Heart left ventricle (tissue), 16 donors: ENCODE data around the gene DSTN. TPM values are rescaled to one million over a fixed set of nuclear protein-coding genes. Genes with fewer than 3 reads are reported as not detected.

ENCODE experiments used
- ATAC-seq, 4 donors: fragments of 200-7000 bp; cut with Tn5 transposase; one replicate each; pipeline ENCODE4 v1.9.1; 2020 to 2022; ENCODE audit warnings: moderate library complexity in 4 of 4, mild to moderate bottlenecking in 3 of 4, moderate number of reproducible peaks in 1 of 4
- DNase-seq, 5 donors: peaks; one replicate each; pipeline ENCODE4 v3.0.0-alpha.2; 2020
- H3K27ac ChIP-seq, 12 donors: fragments of 200-600 bp; sonication (generic) in 4 of 12; one replicate each; pipeline versions ENCODE4 v1.5.0 to v1.8.0; 2016 to 2022; ENCODE audit warnings: mild to moderate bottlenecking in 2 of 12
- H3K27me3 ChIP-seq, 9 donors: fragments of 200-600 bp; sonication (generic) in 2 of 9; one replicate each; pipeline versions ENCODE4 v1.5.1 to v1.8.0; 2016 to 2022; ENCODE audit warnings: mild to moderate bottlenecking in 3 of 9
- H3K36me3 ChIP-seq, 9 donors: fragments of 200-600 bp; sonication (generic) in 2 of 9; one replicate each; pipeline versions ENCODE4 v1.5.0 to v1.8.0; 2018 to 2022; ENCODE audit warnings: mild to moderate bottlenecking in 2 of 9
- H3K4me1 ChIP-seq, 12 donors: fragments of 200-600 bp; sonication (generic) in 4 of 12; one replicate each; pipeline versions ENCODE4 v1.5.0 to v1.8.0; 2016 to 2022; ENCODE audit warnings: mild to moderate bottlenecking in 3 of 12
- H3K4me3 ChIP-seq, 12 donors: fragments of 200-600 bp; sonication (generic) in 4 of 12; one replicate each; pipeline versions ENCODE4 v1.5.0 to v1.8.0; 2017 to 2022; ENCODE audit warnings: mild to moderate bottlenecking in 9 of 12, moderate library complexity in 4 of 12
- H3K9me3 ChIP-seq, 12 donors: fragments of 200-600 bp; sonication (generic) in 4 of 12; one replicate each; pipeline versions ENCODE4 v1.5.0 to v1.8.0; 2016 to 2022; ENCODE audit warnings: mild to moderate bottlenecking in 1 of 12
- CTCF ChIP-seq, 12 donors: fragments of 200-600 bp; sonication (generic) in 4 of 12; IDR thresholded peaks; one replicate each; pipeline versions ENCODE4 v1.5.0 to v1.8.0; 2018 to 2022; ENCODE audit warnings: antibody characterized with exemption in 12 of 12, mild to moderate bottlenecking in 5 of 12
- POLR2A ChIP-seq, 2 donors: fragments of 450-650 bp; IDR thresholded peaks; one replicate each; pipeline ENCODE4 v1.6.1; 2017; ENCODE audit warnings: antibody characterized with exemption in 2 of 2, mild to moderate bottlenecking in 2 of 2, moderate library complexity in 2 of 2
- WGBS, 4 donors: extraction: QIAGEN DNeasy Blood & Tissue Kit in 2 of 4; methylation state at CpG; one replicate each; pipeline versions ENCODE4 v1.1.5 to v1.1.7; 2013 to 2018; 5-methylcytosine and 5-hydroxymethylcytosine counted together
- intact Hi-C, 10 donors: fragments of 100-400 bp; cut with DNase I; formaldehyde crosslinking; loops; one replicate each; pipeline versions ENCODE4 v1.11.1 to v1.14.2; 2022
- polyA plus RNA-seq, 2 donors: library from polyadenylated mRNA; stranded (reverse); fragments of 200-250 nt; gene quantifications; one replicate each; pipeline ENCODE4 v1.2.3, GENCODE V29; 2013
- total RNA-seq, 9 donors: library from RNA; depleted of rRNA in 2 of 9; stranded (reverse); fragments of >200 nt in 2 of 9; fragmentation: NEBNext Ultra II Directional in 3 of 9; extraction: Animal tissue kit (Norgen Biotek cat#: 25700) in 3 of 9; gene quantifications; one replicate each; pipeline versions ENCODE4 v1.1.0 to v1.2.4, GENCODE V29; 2016 to 2023
- donor health status: ischemic (EF 13 %, LVEDD 7.1; RV severe dilation, severe dysfunction).
- donor health status: healthy with polysubstance abuse.
- donor health status: DM: no; HTN: yes; CAD: no.
- donor health status: DM: no; HTN: no; CAD: no.
- donor health status: ischemic (EF 25% LVEDD 6.9; RV normal size, moderate dysfunction).
- donor health status: ischemic (EF 25% LVEDD 5.7; RV mildly dilated, moderate dysfunction).
- donor health status: healthy.
- donor health status: DM: yes; HTN: yes; CAD: no.
- donor health status: ischemic (EF 35%, LVEDD 5.7; RV mildly dilated, moderate dysfunction).
- donor health status: nonischemic (EF 11% LVEDD 7.7; RV severe dilation, severe dysfunction).
- donor health status: DM: yes; HTN: yes; CAD: no.
- donor health status: PGD.
- donor health status: ischemic (EF 29% LVEDD 5.4; RV normal size, mild dysfunction).
- donor health status: nonischemic (EF 23%, LVEDD 6.1; RV moderate dilation, normal function).

The DSTN gene
- total and polyA plus RNA-seq, 11 donors = 447 to 738 (median 546) TPM

DNA sequence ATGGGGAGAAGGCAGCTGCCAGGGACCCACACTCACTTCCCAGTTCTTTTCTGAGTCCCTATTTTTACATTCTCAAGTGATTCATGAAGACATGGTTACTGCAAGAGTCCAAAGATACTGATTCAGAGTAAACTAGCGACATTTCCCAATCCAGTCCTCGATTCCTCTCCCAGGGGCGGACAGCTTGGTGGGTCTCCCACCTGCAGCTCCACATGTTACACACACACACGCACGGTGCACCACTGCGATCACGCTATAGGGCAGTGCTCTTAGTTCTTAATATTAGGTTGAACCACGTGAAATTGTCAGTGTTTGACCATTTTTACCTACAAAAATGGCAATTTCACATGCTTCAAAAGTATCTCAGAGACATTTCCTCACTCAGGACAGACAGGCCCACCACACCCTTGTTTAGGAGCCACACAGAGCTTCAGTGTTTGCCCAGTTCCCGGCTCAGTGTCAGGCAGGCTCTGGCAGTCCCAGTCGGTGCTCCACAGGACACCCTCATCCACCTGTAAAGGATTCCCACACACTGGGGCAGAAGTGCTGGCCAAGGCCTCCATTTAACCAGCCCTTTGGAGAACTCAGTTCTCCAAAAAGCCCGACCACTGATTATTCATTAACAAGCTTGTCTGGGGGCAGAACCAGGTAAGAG lies 60.4 kb downstream of the DSTN start:
- Histone ChIP-seq H3K27me3 (no peaks in the 10 kb centered on the region), H3K4me3 (no peak overlapping the region), H3K4me1 (peaks cover 0 to 26% (median 11%) of the 10 kb centered on the region in 12 donors), H3K27ac (no peak overlapping the region), H3K9me3 (no peaks in the 10 kb centered on the region), H3K36me3 (peaks cover 0 to 100% (median 95%) of the 10 kb centered on the region in 9 donors)
- TF ChIP-seq CTCF (IDR thresholded peaks at IDR 0.05) (no peak), POLR2A (IDR thresholded peaks at IDR 0.05) (no peak)
- DNase-seq (peak in 2 of 5 donors; percentile 11 to 15), ATAC-seq (no peak)
- WGBS, 4 donors = 87 to 92% (median 88%) methylated on average over 11 of the region's 11 CpGs
- intact Hi-C loops = no loop called here

DNA sequence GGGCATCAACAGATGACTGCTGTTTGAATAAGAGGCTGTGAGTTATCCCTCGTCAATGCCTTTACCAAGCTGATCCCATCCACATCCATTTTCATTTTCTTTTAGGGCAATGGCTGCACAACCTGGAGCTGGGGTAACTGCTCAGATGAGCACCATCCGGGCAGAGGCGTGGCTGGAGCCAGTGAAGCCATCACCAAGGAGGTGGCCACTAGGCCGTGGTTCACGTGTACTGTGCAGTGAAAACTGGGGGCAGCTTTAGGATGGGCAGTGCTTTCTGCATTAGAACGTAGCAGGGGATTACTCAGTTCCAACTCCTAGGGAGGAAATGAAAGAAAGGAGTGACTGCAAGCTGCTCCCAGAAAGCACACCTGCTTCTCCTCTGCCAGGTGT lies 60.9 kb downstream of the DSTN start:
- Histone ChIP-seq H3K9me3 (no peaks in the 10 kb centered on the region), H3K36me3 (peaks cover 0 to 100% (median 93%) of the 10 kb centered on the region in 9 donors)
- no peak for ATAC-seq

DNA sequence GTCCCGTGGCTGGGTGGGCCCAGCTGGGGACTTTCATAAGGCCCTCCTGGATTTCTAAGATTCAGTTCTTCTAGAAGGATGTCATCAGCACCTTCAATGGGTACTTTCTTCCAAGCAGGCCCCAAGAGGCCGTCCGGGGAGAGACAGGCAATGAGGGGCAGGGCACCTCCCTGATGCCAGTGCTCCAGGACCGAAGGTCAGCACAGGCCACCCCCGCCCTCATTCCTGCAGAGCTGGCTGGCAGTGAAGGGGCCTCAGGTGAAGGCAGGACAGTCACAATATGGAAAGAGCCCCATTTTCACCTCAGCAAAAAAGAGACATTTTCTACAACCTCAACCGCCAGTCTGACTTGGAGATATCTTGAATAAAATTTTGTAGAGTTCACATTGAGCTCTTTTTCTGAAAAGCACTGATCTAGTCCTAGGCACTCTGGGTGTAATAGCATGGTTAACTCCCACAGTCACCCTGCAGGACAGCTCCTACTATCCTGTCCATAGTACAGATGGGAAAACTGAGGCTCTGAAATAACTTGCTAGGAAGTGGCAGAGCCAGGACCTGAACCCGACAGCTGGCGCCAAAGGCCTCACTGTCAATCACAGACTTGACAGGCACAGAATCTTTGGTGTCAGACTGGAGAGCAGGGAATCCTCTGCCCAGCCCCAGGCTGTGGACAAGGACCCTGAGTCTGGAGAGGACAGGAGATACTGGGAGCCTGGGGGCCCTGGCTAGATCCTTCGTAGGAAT lies 61.9 kb downstream of the DSTN start:
- 90 to 94% (median 93%) methylated on average over 9 of the region's 9 CpGs for WGBS, 4 donors
- ATAC-seq = no peak
- DNase-seq = peak in 2 of 5 donors; percentile 17 to 47

More for the DNA sequence above, 60.9 kb downstream of the DSTN start:
- no peak for TF ChIP-seq POLR2A (IDR thresholded peaks at IDR 0.05)
- TF ChIP-seq CTCF (IDR thresholded peaks at IDR 0.05) = no peak
- DNase-seq = peak in 1 of 5 donors; percentile 27
- no peak overlapping the region for H3K4me3 ChIP-seq
- intact Hi-C loops = no loop called here
- 90 to 94% (median 92%) methylated on average over 6 of the region's 6 CpGs for WGBS, 4 donors
- H3K27me3 ChIP-seq = no peaks in the 10 kb centered on the region
- no peak overlapping the region for H3K27ac ChIP-seq
- H3K4me1 ChIP-seq = peaks cover 0 to 31% (median 13%) of the 10 kb centered on the region in 12 donors

More for the DNA sequence above, 61.9 kb downstream of the DSTN start:
- Histone ChIP-seq H3K36me3 (peaks cover 0 to 100% (median 84%) of the 10 kb centered on the region in 9 donors), H3K27ac (no peak overlapping the region), H3K9me3 (no peaks in the 10 kb centered on the region), H3K27me3 (no peaks in the 10 kb centered on the region), H3K4me3 (no peak overlapping the region), H3K4me1 (peaks cover 0 to 40% (median 21%) of the 10 kb centered on the region in 12 donors)
- intact Hi-C loops = no loop called here
- no peak for TF ChIP-seq POLR2A (IDR thresholded peaks at IDR 0.05)
- no peak for TF ChIP-seq CTCF (IDR thresholded peaks at IDR 0.05)
